Superior temporal gyrus (tissue), 1 donor: ENCODE measurements around the gene ITIH4.

Source experiments
- DNase-seq: peaks from one replicate; pipeline ENCODE4 v3.0.0-alpha.2; 2016; ENCODE audit errors: extremely low spot score

The ITIH4 gene

DNA sequence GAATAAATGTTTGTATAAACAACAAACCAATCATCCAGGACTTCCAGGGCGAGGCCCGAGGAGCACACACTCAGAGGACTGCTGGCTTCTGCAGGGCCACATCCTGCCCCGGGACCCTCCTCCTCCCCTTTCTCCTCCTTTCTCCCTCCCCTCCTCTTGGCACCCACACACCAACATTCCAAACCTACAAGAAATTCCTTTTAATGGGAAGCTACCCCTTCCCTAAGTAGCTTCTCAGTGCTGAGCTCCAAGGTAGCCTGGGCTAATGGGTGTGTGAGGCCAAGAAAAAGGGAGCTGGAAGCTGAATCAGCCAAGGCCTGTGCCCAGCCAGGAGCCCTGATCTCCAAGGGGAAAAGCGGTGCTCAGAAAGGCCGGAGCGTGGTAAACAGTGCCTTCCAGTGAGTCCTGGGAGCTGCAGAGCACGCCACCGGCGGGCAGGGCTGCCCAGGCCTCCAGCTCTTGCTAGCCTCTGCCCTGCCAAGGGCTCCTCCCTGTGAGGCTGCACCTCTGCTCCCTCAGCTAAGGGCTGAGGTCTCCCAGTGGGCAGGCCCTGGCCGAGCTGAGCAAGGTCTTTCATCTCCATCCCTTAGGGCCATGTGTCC lies 32.0 kb downstream of the ITIH4 start:
- no peak for DNase-seq

DNA sequence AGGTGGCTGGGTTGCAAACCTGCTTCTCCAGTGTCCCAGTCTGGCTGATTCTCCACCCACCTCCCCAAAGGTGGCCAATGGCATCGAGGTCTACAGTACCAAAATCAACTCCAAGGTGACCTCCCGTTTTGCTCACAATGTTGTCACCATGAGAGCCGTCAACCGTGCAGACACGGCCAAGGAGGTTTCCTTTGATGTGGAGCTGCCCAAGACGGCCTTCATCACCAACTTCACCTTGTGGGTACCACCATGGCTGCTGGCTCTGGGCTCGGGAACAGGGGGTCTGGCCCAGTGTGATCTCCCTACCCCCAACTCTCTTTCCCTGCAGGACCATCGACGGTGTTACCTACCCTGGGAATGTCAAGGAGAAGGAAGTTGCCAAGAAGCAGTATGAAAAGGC lies 34.1 kb downstream of the ITIH4 start:
- DNase-seq, result no peak

DNA sequence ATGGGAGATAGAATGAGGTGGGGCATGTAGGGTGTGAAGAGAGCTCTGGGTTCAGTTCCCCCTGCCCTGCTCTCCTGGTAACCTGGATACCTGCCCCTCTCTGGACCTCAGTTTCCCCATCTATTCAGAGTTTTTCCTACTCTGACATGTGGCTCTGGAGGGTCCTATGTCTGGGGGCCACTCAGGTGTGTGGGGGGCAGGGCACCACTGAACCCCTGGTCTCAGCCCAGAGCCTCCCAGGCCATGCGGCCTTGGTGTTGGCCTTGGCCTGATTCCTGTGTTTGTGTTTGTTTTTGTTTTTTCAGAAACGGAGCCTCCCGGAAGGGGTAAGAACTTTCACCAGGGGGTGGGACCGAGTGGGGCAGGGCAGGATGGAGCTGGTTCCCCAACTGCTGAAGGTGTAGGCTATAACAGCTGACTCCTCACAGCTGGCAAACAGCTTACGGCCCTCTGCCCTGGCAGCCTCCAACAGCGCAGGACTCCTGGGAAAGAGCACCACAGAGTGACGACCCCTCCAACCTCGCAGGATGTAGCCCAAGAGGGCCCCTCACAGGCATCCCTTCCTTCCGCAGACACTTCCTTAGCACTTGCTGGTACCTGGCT lies 35.1 kb downstream of the ITIH4 start:
- no peak for DNase-seq

DNA sequence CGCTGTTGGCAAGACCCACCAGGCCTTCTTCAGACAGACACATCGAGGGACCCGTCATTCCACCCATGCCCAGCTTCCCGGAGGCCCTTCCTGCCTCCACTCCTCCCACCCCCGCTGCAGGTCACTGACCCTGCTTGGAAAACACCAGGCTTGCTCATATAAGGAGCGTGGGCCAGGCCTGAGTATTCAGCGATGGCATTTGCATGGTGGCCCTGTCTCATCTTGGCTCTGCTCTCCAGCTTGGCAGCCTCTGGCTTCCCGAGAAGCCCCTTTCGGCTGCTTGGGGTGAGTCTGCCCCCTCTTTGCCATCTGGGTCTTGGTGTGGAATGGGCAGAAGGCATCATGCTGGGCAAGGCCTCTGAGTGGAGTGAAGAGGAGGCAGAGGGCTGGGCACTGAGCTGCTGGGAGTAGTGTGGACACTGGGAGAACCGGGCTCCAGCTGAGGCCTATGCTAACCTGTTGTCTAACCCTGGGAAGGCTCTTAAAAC lies 35.8 kb downstream of the ITIH4 start, which contains the start of gene ITIH3:
Gene ITIH3, plus strand, starts transcription at position 185 of the 488 bp plus-strand sequence. Its CDS starts 8 bp downstream, at position 193.
- DNase-seq, result no peak

DNA sequence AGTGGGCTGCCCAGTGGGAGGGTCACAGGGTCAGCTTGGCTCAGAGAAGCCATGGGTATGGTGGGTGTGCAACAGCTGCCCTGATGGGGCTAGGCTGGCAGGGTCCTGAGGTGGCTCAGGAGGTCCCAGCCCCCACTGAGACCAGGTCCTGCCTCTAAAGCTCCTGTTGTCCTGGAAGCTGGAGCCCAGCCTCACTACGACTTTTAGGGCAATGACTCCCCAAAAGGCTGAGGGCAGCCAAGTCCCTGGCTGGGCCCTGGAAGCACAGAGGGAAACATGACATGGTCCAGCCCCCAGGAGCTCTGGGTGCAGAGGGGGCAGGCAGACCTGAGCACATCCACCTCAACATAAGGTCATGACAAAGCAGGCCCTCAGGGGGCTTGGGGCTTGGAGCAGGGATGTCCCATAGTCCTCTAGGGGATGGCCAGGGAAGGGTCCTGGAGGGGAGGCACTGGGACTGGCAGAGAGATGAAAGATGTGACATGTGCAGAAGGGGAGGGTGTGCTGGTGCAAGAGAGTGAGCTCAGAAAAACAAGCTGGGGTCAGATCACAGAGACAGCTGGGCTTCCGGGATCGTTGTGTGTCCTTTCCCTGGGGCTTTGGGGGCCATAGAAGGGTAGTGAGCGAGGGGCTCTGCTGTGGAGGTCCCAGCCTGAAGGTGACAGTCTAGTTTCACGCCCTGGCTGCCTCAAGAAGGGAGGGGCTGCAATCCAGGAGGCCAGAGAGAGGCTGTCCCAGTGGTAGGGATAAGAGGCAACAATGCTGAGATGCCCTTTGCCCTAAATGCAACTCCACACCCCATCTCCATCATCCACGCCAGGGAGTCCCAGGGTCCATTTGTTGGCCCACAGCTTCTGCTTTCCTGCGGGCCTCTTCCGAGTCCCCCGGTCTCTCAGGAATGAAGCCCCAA lies 36.5 kb downstream of the ITIH4 start:
- no peak for DNase-seq

DNA sequence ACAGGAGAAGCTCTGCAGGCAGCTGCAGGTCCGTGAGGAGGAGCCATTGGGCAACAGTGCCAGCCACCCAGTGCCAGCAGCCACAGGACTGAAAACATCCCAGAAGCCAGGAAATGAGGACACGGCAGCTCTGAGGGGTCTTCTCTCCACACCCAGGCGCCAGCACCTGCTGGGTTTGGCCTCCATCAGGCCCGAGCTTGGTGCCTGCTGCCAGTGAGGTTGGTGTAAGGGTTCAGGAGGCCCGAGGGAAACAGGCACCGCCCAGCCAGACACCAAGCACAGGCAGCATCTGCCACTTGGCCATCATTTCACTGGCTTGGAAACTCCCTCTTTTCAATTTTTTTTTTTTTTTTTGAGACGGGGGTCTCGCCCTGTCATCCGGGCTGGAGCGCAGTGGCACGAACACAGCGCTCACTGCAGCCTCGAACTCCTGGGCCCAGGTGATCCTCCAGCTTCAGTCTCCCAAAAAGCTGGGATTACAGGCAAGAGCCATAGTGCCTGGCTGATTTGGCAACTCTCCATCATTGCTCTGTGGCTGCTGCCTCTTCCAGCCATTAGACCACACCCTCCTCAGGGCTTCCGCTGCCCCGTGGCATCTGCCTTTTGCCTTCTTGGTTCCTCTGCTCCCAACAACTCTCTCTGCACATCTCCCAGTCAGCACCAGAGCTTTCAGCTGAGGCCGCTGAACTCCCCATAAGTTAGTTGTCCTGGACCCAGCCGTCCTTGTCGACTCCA lies 37.3 kb downstream of the ITIH4 start:
- DNase-seq, result no peak

DNA sequence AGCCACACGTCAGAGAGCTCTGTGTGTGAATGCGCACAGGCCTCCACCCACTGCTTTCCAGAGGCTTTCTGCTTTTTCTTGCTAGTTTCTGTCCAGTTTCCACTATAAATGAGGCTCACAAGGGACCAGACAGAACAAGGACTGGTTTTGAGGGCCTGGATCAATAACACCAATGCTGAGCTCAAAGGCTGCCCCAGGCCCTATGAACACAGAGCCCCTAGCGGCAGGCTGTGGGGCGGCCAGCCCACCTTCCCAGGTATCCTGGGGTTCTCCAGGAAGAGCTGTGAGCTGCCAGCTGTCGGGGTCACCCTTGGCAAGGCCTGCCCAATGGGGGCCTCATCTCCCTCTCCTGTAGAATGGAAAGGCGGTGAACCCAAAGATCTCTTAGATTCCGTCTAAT lies 38.1 kb downstream of the ITIH4 start:
- DNase-seq, result no peak

DNA sequence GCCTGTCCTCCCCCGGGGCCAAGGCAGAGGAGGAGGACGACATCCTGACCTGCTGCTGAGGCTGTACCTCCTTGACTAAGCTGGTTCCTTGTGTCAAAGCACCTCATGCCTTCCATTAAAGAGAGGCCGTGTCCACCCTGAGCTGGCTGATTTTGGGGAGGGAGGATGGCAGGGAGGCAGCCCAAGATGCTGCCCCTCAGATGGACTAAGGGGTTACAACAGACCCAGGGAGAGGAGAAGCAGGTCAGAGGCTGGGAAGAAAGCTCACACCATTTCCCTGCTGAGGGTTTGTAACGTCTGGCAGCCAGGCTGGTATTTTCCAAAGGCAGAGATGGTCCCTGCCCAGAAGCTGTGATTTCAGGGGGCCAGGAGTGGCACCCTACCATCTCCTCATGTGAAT lies 38.5 kb downstream of the ITIH4 start:
- no peak for DNase-seq

DNA sequence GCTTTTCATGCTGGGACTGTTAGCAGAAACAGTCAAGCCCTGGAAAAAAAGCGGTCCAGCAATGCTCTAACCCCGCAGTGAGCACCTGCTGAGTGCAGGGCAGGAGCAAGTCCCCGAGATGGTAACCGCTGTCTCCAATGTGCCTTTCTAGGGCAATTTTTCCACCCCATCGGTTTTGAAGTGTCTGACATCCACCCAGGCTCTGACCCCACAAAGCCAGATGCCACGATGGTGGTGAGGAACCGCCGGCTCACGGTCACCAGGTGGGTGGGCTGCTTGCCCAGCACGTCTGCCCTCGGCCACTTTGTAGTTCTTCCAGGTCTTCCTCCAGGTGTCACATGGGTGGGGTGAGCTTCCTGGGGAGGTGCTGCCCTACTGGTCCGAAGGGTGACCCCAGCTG lies 39.1 kb downstream of the ITIH4 start:
- DNase-seq, result no peak

DNA sequence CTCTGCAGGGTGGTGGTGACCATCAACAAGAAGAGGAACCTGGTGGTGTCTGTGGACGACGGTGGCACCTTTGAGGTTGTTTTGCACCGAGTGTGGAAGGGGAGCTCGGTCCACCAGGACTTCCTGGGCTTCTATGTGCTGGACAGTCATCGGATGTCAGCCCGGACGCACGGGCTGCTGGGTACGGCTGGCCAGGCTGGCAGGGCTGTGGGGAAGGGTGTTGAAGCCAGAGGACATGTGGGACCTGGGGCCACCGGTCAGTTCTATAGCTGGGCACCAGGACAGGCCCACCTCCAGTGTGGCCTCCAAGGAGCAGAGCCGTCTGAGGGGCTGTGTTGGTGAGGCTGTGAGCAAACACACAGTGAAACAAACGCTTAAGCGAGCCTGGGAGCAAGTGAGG lies 39.7 kb downstream of the ITIH4 start:
- no peak for DNase-seq

DNA sequence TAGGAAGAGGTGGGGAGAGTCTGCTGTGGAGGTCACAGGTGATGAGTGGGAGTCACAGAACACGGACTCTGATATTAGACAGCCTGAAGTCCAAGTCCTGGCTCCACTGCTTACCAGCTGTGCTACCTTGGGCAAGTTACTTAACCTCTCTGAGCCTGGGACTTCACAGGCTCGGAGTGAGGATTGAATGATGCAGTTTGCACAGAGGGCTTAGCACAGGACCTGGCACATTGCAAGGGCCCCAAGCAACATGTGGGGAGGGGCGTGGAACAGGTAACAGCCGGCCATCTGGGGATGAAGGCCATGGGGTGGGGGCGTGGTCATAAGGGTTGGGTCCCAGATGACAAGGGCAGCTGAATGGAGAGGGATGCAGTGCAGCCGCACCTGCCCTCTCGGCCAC lies 40.1 kb downstream of the ITIH4 start:
- DNase-seq, result no peak

DNA sequence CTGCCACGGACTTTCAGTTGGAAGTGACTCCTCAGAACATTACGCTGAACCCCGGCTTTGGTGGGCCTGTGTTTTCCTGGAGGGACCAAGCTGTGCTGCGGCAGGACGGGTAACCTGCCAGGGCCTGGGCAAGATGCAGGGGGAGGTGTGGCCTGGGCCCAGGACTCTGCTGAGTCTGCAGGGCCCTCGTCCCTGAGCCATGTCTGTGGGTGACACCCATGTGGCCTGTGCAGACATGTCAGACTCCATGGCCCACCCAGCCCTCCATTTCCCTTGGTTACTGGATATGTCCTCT lies 40.8 kb downstream of the ITIH4 start:
- DNase-seq, result no peak

DNA sequence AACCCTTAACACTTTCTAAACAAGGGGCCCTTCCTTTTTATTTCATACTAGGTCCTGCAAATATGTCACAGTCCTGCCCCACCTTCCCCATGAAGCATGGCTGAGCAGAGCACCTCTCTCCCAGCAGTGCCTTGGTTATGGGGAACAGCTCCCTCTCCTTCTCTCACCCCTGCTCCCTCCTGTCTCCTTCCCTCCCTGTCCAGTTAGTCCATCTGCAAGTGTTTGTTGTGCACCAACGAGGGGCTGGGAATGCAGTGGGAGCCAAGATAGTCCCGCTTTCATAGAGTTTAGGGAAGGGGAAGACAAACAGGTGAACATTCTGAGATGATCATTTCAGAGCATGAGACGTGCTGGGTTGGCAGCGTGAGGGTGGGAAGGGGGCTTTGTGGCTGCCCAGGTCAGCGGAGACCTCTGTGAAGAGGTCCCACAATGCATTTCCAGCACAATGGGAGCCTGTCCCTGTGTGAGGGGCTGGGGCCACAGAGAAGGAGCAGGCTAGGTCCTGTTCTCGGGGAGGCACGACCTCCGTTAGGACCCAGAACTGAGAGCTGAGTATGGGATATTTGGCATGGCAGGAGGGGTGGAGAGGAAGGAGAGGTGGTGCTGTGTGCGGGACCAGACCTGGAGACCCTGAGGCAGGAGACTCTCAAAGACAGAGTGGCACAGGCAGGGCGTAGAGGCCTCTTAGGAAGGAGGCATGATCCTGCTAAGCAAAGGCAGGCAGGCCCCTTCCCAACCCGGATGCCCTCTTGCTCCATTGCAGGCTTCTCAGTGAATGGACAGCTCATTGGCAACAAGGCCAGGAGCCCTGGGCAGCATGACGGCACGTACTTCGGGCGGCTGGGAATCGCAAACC lies 41.4 kb downstream of the ITIH4 start:
- no peak for DNase-seq

DNA sequence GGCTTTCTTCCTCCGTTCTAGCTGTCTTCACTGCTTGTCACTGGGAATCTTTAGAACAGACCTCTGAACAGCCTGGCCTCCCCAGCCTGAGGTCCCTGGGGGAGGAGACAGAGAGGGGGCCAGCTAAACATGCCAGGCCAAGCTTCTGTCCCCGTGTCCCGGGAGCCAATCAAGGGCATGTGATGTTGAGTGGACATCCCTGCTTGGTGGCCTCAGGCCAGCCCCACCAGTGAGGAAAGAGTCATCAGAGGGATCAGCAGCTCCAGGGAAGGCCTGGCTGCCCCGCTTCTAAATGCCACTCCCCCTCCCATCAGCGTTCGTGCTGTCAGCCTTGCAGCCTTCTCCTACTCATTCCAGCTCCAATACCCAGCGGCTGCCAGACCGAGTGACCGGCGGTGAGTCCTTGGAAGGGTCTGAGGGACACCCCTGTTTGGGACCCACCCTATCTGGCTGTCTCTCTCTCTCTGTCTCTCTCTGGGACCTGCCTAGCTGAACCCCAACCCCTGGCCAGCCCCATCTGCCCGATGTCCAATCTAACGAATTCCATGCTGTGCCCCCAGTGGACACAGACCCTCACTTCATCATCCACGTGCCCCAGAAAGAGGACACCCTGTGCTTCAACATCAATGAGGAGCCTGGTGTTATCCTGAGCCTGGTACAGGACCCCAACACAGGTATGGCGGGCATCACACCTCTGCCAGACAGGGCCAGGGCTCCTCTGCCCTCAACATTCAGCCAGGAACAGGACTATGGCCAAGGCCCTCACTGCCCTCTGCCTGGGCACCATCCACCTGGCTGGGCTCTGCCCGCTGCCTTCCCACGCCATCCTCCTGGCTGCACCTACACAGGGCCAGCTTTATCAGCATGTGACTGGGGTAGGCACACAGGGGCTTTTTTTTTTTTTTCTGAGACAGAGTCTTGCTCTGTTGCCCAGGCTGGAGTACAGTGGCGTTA lies 42.5 kb downstream of the ITIH4 start:
- DNase-seq, result no peak

DNA sequence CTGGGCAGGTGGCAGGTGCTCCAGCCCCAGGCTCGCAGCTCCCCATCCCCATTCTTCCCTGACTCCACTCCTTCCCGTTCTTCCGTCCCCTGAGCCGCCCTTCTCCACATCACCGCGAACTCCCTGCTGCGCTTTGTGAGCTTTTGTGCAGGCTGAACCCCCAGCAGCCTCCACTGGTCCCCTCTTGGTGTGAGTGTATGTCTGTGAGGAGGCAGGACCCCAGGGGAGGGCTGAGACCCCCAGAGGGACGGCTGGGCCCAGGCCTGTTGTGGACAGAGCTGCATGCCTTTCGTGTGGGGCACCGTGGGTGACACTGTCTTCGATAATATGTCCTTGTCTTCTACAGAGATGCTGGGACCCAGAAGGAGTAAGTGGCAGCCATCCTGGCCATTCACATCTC lies 43.2 kb downstream of the ITIH4 start:
- DNase-seq, result no peak

DNA sequence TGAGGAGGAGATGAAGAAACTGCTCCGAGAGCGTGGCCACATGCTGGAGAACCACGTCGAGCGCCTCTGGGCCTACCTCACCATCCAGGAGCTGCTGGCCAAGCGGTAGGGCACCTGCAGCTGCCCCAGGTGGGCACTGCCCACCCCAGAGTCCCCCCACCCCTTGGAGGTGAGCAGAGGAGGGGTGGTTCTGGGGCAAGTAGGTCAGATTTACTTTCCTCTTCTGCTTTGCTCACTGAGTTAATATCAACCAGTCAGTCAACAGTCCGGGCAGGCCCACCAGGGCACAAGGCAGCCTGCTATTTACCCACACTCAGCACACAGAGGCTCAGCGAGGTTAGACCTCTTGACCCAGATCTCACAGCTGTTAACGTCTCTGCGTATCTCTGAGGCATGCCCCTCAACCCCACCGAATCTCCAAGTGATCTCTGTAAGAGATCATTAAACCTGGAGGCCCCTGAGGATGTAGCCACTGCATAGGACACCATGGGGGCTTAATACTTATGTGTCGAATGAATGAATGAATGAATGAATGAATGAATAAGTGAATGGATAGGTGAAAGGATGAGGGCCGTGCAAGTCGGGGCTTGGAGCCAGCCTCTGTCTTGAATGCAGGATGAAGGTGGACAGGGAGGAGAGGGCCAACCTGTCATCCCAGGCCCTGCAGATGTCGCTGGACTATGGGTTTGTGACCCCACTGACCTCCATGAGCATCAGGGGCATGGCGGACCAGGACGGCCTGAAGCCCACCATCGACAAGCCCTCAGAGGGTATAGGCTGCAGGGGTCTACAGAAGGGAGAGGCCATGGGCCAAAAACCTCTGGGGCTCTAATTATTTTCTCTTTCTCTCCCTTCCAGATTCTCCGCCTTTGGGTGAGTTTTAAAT lies 43.9 kb downstream of the ITIH4 start:
- DNase-seq, result no peak

DNA sequence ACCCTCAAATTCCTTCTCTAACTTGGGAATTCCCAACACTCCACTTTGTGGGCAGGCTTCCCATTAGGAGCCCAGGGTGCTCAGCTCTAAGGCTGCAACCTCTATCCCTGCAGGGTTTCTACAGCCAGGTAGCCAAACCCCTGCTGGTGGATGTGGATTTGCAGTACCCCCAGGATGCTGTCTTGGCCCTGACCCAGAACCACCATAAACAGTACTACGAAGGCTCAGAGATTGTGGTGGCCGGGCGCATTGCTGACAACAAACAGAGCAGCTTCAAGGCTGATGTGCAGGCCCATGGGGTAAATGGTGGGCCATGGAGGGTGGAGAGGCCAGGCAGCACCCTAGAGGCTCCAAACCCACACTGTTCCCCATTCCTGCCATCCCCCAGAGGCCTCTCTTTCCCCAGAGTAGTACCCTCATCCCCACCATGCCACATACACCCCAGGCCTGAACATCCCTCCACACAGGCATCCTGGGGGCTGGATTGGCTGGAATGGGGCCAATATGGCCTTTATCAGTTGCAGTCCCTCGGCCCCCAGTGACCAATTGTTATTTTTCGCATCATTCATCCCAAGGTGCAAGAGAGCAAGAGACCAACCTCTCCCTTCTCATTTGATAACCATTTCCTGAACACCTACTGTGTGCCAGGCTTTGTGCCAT lies 45.4 kb downstream of the ITIH4 start:
- no peak for DNase-seq

DNA sequence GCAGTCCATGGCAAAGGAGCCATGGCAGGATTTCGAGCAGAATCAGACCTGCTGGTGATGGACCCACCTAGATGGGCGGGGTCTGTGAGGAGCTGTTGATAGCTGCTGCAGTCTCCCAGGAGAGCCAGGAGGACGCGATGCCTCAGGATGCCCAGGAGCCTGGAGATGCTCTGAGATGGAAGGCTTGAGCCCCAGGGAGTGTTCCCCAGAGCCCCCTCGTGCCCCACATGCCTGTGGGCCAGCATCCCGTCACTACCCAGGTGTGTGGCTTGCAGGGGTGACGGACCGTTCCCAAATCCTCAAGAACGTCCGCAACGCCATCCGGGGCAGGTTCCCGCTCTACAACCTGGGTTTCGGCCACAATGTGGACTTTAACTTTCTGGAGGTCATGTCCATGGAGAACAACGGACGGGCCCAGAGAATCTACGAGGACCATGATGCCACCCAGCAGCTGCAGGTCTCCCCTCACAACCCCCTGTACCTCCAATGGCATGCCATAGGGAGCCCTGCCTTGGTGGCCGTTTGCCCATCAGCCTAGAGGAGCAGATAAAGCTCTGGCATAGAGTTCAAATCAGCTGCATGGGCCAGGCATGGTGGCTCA lies 46.4 kb downstream of the ITIH4 start:
- DNase-seq, result no peak
